ENCODE results near the gene TMED7.
A peak's percentile ranks its signal among the peaks of the same experiment; 100 is the strongest.

The TMED7 gene

GRCh38 chr5:115634343-115635132 is 8.7 kb upstream of the TMED7 start:
- Histone ChIP-seq H3K27ac (ENCODE audit: low read depth, low read length) (peak overlapping the region; percentile 75), H3K4me1 (ENCODE audit: control insufficient read depth in 5 of 5, insufficient read depth in 5 of 5, low read length in 5 of 5) (peaks cover 0 to 7% (median 5%) of the 10 kb centered on the region in 5 donors), H3K27me3 (ENCODE audit: control insufficient read depth in 5 of 5, insufficient read depth in 4 of 5, low read length in 5 of 5) (no peaks in the 10 kb centered on the region), H3K9ac (ENCODE audit: low read length in 5 of 5) (peak overlapping the region; percentile 51 to 81 (median 70)), H3K36me3 (ENCODE audit: control insufficient read depth in 5 of 5, insufficient read depth in 5 of 5, low read length in 5 of 5) (no peaks in the 10 kb centered on the region), H3K4me3 (ENCODE audit: low read depth in 1 of 5, low read length in 5 of 5) (peak overlapping the region; percentile 58 to 70 (median 61)), H3K9me3 (ENCODE audit: control insufficient read depth in 5 of 5, low read length in 5 of 5) (no peaks in the 10 kb centered on the region)

GRCh38 chr5:115629903-115630302 is 4.1 kb upstream of the TMED7 start:
- H3K9me3 ChIP-seq (ENCODE audit: control insufficient read depth in 5 of 5, low read length in 5 of 5) = no peaks in the 10 kb centered on the region
- no peaks in the 10 kb centered on the region for H3K36me3 ChIP-seq (ENCODE audit: control insufficient read depth in 5 of 5, insufficient read depth in 5 of 5, low read length in 5 of 5)
- H3K4me1 ChIP-seq (ENCODE audit: control insufficient read depth in 5 of 5, insufficient read depth in 5 of 5, low read length in 5 of 5) = peaks cover 0 to 19% (median 18%) of the 10 kb centered on the region in 5 donors
- peak overlapping the region in 1 of 5 donors; percentile 2 for H3K9ac ChIP-seq (ENCODE audit: low read length in 5 of 5)
- no peak overlapping the region for H3K27ac ChIP-seq (ENCODE audit: low read depth, low read length)
- no peak overlapping the region for H3K4me3 ChIP-seq (ENCODE audit: low read depth in 1 of 5, low read length in 5 of 5)
- no peaks in the 10 kb centered on the region for H3K27me3 ChIP-seq (ENCODE audit: control insufficient read depth in 5 of 5, insufficient read depth in 4 of 5, low read length in 5 of 5)

GRCh38 chr5:115627295-115627865 is 1.5 kb upstream of the TMED7 start:
- H3K27me3 ChIP-seq (ENCODE audit: control insufficient read depth in 5 of 5, insufficient read depth in 4 of 5, low read length in 5 of 5) = no peaks in the 10 kb centered on the region
- H3K4me1 ChIP-seq (ENCODE audit: control insufficient read depth in 5 of 5, insufficient read depth in 5 of 5, low read length in 5 of 5) = peaks cover 7 to 37% (median 36%) of the 10 kb centered on the region in 5 donors
- no peak overlapping the region for H3K4me3 ChIP-seq (ENCODE audit: low read depth in 1 of 5, low read length in 5 of 5)
- H3K9me3 ChIP-seq (ENCODE audit: control insufficient read depth in 5 of 5, low read length in 5 of 5) = no peaks in the 10 kb centered on the region
- H3K9ac ChIP-seq (ENCODE audit: low read length in 5 of 5) = no peak overlapping the region
- H3K36me3 ChIP-seq (ENCODE audit: control insufficient read depth in 5 of 5, insufficient read depth in 5 of 5, low read length in 5 of 5) = no peaks in the 10 kb centered on the region
- no peak overlapping the region for H3K27ac ChIP-seq (ENCODE audit: low read depth, low read length)

GRCh38 chr5:115626445-115626823 is 598 bp upstream of the TMED7 start:
- H3K9ac ChIP-seq (ENCODE audit: low read length in 5 of 5) = peak overlapping the region; percentile 31 to 75 (median 68)
- H3K36me3 ChIP-seq (ENCODE audit: control insufficient read depth in 5 of 5, insufficient read depth in 5 of 5, low read length in 5 of 5) = no peaks in the 10 kb centered on the region
- H3K27ac ChIP-seq (ENCODE audit: low read depth, low read length) = peak overlapping the region; percentile 92

GRCh38 chr5:115624994-115625393 is 842 bp downstream of the TMED7 start:
- H3K9ac ChIP-seq (ENCODE audit: low read length in 5 of 5) = peak overlapping the region; percentile 78 to 98 (median 95)
- peak overlapping the region; percentile 92 for H3K27ac ChIP-seq (ENCODE audit: low read depth, low read length)
- peaks cover 7 to 43% (median 40%) of the 10 kb centered on the region in 5 donors for H3K4me1 ChIP-seq (ENCODE audit: control insufficient read depth in 5 of 5, insufficient read depth in 5 of 5, low read length in 5 of 5)
- H3K4me3 ChIP-seq (ENCODE audit: low read depth in 1 of 5, low read length in 5 of 5) = peak overlapping the region; percentile 91 to 98 (median 95)
- no peaks in the 10 kb centered on the region for H3K9me3 ChIP-seq (ENCODE audit: control insufficient read depth in 5 of 5, low read length in 5 of 5)
- H3K27me3 ChIP-seq (ENCODE audit: control insufficient read depth in 5 of 5, insufficient read depth in 4 of 5, low read length in 5 of 5) = no peaks in the 10 kb centered on the region
- peaks cover under 1 to 6% (median 3%) of the 10 kb centered on the region in 5 donors for H3K36me3 ChIP-seq (ENCODE audit: control insufficient read depth in 5 of 5, insufficient read depth in 5 of 5, low read length in 5 of 5)

More at GRCh38 chr5:115626445-115626823, 598 bp upstream of the TMED7 start:
- peak overlapping the region; percentile 80 to 95 (median 91) for H3K4me3 ChIP-seq (ENCODE audit: low read depth in 1 of 5, low read length in 5 of 5)
- H3K27me3 ChIP-seq (ENCODE audit: control insufficient read depth in 5 of 5, insufficient read depth in 4 of 5, low read length in 5 of 5) = no peaks in the 10 kb centered on the region
- H3K9me3 ChIP-seq (ENCODE audit: control insufficient read depth in 5 of 5, low read length in 5 of 5) = no peaks in the 10 kb centered on the region
- H3K4me1 ChIP-seq (ENCODE audit: control insufficient read depth in 5 of 5, insufficient read depth in 5 of 5, low read length in 5 of 5) = peaks cover 7 to 42% (median 40%) of the 10 kb centered on the region in 5 donors

- Histone ChIP-seq H3K4me1 (ENCODE audit: control insufficient read depth in 5 of 5, insufficient read depth in 5 of 5, low read length in 5 of 5) (peaks cover 7 to 43% (median 40%) of the 10 kb centered on the region in 5 donors), H3K9ac (ENCODE audit: low read length in 5 of 5) (peak overlapping the region in 4 of 5 donors; percentile 91 to 98 (median 96)), H3K4me3 (ENCODE audit: low read depth in 1 of 5, low read length in 5 of 5) (peak overlapping the region in 4 of 5 donors; percentile 34 to 95 (median 64)), H3K9me3 (ENCODE audit: control insufficient read depth in 5 of 5, low read length in 5 of 5) (no peaks in the 10 kb centered on the region), H3K27me3 (ENCODE audit: control insufficient read depth in 5 of 5, insufficient read depth in 4 of 5, low read length in 5 of 5) (no peaks in the 10 kb centered on the region), H3K27ac (ENCODE audit: low read depth, low read length) (no peak overlapping the region), H3K36me3 (ENCODE audit: control insufficient read depth in 5 of 5, insufficient read depth in 5 of 5, low read length in 5 of 5) (peaks cover 7 to 17% (median 14%) of the 10 kb centered on the region in 5 donors)
Measured at GRCh38 chr5:115623658-115624057, 2.2 kb downstream of the TMED7 start.

GRCh38 chr5:115621365-115621900 is 4.4 kb downstream of the TMED7 start:
- peaks cover 7 to 41% (median 35%) of the 10 kb centered on the region in 5 donors for H3K4me1 ChIP-seq (ENCODE audit: control insufficient read depth in 5 of 5, insufficient read depth in 5 of 5, low read length in 5 of 5)
- H3K4me3 ChIP-seq (ENCODE audit: low read depth in 1 of 5, low read length in 5 of 5) = no peak overlapping the region
- no peaks in the 10 kb centered on the region for H3K27me3 ChIP-seq (ENCODE audit: control insufficient read depth in 5 of 5, insufficient read depth in 4 of 5, low read length in 5 of 5)
- H3K9ac ChIP-seq (ENCODE audit: low read length in 5 of 5) = no peak overlapping the region
- H3K9me3 ChIP-seq (ENCODE audit: control insufficient read depth in 5 of 5, low read length in 5 of 5) = no peaks in the 10 kb centered on the region
- H3K27ac ChIP-seq (ENCODE audit: low read depth, low read length) = no peak overlapping the region
- H3K36me3 ChIP-seq (ENCODE audit: control insufficient read depth in 5 of 5, insufficient read depth in 5 of 5, low read length in 5 of 5) = peaks cover 13 to 26% (median 22%) of the 10 kb centered on the region in 5 donors

GRCh38 chr5:115616892-115617291 is 8.9 kb downstream of the TMED7 start:
- no peak overlapping the region for H3K27ac ChIP-seq (ENCODE audit: low read depth, low read length)
- peaks cover 26 to 50% (median 44%) of the 10 kb centered on the region in 5 donors for H3K36me3 ChIP-seq (ENCODE audit: control insufficient read depth in 5 of 5, insufficient read depth in 5 of 5, low read length in 5 of 5)
- no peaks in the 10 kb centered on the region for H3K27me3 ChIP-seq (ENCODE audit: control insufficient read depth in 5 of 5, insufficient read depth in 4 of 5, low read length in 5 of 5)
- no peak overlapping the region for H3K9ac ChIP-seq (ENCODE audit: low read length in 5 of 5)
- H3K9me3 ChIP-seq (ENCODE audit: control insufficient read depth in 5 of 5, low read length in 5 of 5) = no peaks in the 10 kb centered on the region
- no peak overlapping the region for H3K4me3 ChIP-seq (ENCODE audit: low read depth in 1 of 5, low read length in 5 of 5)
- peaks cover 0 to 4% (median 3%) of the 10 kb centered on the region in 5 donors for H3K4me1 ChIP-seq (ENCODE audit: control insufficient read depth in 5 of 5, insufficient read depth in 5 of 5, low read length in 5 of 5)

- H3K27ac ChIP-seq (ENCODE audit: low read depth, low read length) = no peak overlapping the region
- peaks cover 26 to 50% (median 44%) of the 10 kb centered on the region in 5 donors for H3K36me3 ChIP-seq (ENCODE audit: control insufficient read depth in 5 of 5, insufficient read depth in 5 of 5, low read length in 5 of 5)
Measured at GRCh38 chr5:115616472-115616871, 9.4 kb downstream of the TMED7 start.

GRCh38 chr5:115611873-115612272 is 14.0 kb downstream of the TMED7 start:
- Histone ChIP-seq H3K4me1 (ENCODE audit: control insufficient read depth in 5 of 5, insufficient read depth in 5 of 5, low read length in 5 of 5) (no peaks in the 10 kb centered on the region), H3K27me3 (ENCODE audit: control insufficient read depth in 5 of 5, insufficient read depth in 4 of 5, low read length in 5 of 5) (no peaks in the 10 kb centered on the region), H3K27ac (ENCODE audit: low read depth, low read length) (no peak overlapping the region), H3K9me3 (ENCODE audit: control insufficient read depth in 5 of 5, low read length in 5 of 5) (no peaks in the 10 kb centered on the region), H3K36me3 (ENCODE audit: control insufficient read depth in 5 of 5, insufficient read depth in 5 of 5, low read length in 5 of 5) (peaks cover 14 to 28% (median 24%) of the 10 kb centered on the region in 5 donors), H3K4me3 (ENCODE audit: low read depth in 1 of 5, low read length in 5 of 5) (no peak overlapping the region), H3K9ac (ENCODE audit: low read length in 5 of 5) (no peak overlapping the region)

More at GRCh38 chr5:115616472-115616871, 9.4 kb downstream of the TMED7 start:
- H3K4me1 ChIP-seq (ENCODE audit: control insufficient read depth in 5 of 5, insufficient read depth in 5 of 5, low read length in 5 of 5) = peaks cover 0 to 2% (median under 1%) of the 10 kb centered on the region in 5 donors
- H3K4me3 ChIP-seq (ENCODE audit: low read depth in 1 of 5, low read length in 5 of 5) = no peak overlapping the region
- H3K9ac ChIP-seq (ENCODE audit: low read length in 5 of 5) = no peak overlapping the region
- no peaks in the 10 kb centered on the region for H3K27me3 ChIP-seq (ENCODE audit: control insufficient read depth in 5 of 5, insufficient read depth in 4 of 5, low read length in 5 of 5)
- no peaks in the 10 kb centered on the region for H3K9me3 ChIP-seq (ENCODE audit: control insufficient read depth in 5 of 5, low read length in 5 of 5)

Data from subcutaneous abdominal adipose tissue (tissue), 5 donors.